ENCODE results near the gene LGALS8.
"Not testable (repeated sequence)": the region's sequence is repeated elsewhere in the genome, so short reads cannot be mapped to it uniquely, and the experiment has no call there.

LGALS8 gene

DNA sequence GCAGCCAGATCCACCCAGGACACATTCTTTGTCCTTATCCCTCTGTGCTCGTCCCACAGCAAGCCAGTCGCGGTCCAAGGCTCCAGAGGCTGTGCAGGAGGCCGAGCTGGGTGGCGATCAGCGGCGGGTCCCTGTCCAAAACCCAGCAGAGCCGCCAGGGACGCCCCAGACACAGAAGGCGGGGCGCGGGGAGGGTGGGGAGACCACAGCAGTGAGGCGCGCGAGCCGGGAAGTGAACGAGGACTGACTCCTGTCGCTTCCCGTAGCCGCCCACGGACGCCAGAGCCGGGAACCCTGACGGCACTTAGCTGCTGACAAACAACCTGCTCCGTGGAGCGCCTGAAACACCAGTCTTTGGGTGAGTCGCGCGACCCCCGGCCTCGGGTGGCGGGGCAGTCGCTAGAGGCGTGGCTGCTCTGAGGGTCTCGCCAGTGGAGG lies at the start of gene LGALS8:
Gene LGALS8, plus strand, starts transcription at position 279 of the 438 bp plus-strand sequence. CDS start 2,089 bp downstream, outside the sequence.
- DNase-seq (ENCODE audit: low spot score in 2 of 2), result peak; percentile 62 to 73
- peaks cover 18% of the 10 kb centered on the region for H3K4me1 Mint-ChIP-seq
- ATAC-seq (replicated peaks; ENCODE audit: extremely low read depth, poor library complexity, severe bottlenecking), result peak; percentile 83

GRCh38 chr1:236476019-236476418 lies 47.8 kb upstream of the LGALS8 start:
- Mint-ChIP-seq H3K4me3 (no peak overlapping the region), H3K4me1 (no peaks in the 10 kb centered on the region), H3K27me3 (no peaks in the 10 kb centered on the region), H3K9me3 (no peaks in the 10 kb centered on the region), H3K27ac (ENCODE audit: low read depth) (no peak overlapping the region), H3K36me3 (ENCODE audit: insufficient read depth) (peaks cover 7% of the 10 kb centered on the region)
- ATAC-seq (replicated peaks; ENCODE audit: extremely low read depth, poor library complexity, severe bottlenecking) (no peak), DNase-seq (ENCODE audit: low spot score in 2 of 2) (no peak)

More for the DNA sequence above, at the start of gene LGALS8:
- H3K27me3 Mint-ChIP-seq, result no peaks in the 10 kb centered on the region
- H3K9me3 Mint-ChIP-seq, result no peaks in the 10 kb centered on the region
- H3K27ac Mint-ChIP-seq (ENCODE audit: low read depth), result peak within 1 kb of the TSS; percentile 98
- peaks cover 34% of the 10 kb centered on the region for H3K36me3 Mint-ChIP-seq (ENCODE audit: insufficient read depth)
- H3K4me3 Mint-ChIP-seq, result peak within 1 kb of the TSS; percentile 98

DNA sequence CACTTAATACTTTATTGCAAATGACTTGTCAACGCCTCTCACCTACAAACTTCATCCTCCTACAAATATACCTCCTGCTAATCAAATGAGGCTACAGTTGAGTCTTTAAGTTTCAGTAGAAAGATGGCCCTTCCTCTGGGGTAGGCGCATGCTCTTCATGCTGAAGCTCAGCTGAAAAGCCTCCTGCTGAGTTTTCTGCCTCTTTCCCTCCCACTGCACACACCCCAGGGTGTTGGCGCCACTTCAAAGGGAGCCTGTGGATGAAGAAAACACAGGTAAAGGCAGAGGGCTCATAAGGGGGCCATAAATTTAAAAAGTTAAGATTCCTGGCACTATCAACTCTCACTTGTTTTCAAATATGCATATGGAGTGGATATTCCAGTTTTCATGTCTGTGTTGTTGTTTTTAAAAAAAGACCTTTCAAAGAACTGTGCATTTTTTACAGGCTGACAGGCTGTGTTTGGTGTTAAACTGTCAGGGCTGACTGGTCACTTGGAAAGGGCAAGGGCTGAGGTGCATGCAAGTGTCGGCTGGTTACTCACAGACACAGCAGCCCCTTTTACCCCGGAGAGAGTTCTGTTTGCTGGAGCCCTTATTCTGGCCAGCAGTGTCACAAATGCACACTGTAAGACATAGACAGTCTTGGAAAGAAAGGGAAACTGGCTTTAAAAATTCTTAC lies 42.9 kb upstream of the LGALS8 start:
- no peak for ATAC-seq (replicated peaks; ENCODE audit: extremely low read depth, poor library complexity, severe bottlenecking)
- Mint-ChIP-seq H3K4me1 (no peaks in the 10 kb centered on the region), H3K9me3 (no peaks in the 10 kb centered on the region), H3K27me3 (no peaks in the 10 kb centered on the region), H3K27ac (ENCODE audit: low read depth) (no peak overlapping the region), H3K36me3 (ENCODE audit: insufficient read depth) (peaks cover 11% of the 10 kb centered on the region), H3K4me3 (no peak overlapping the region)
- no peak for DNase-seq (ENCODE audit: low spot score in 2 of 2)

DNA sequence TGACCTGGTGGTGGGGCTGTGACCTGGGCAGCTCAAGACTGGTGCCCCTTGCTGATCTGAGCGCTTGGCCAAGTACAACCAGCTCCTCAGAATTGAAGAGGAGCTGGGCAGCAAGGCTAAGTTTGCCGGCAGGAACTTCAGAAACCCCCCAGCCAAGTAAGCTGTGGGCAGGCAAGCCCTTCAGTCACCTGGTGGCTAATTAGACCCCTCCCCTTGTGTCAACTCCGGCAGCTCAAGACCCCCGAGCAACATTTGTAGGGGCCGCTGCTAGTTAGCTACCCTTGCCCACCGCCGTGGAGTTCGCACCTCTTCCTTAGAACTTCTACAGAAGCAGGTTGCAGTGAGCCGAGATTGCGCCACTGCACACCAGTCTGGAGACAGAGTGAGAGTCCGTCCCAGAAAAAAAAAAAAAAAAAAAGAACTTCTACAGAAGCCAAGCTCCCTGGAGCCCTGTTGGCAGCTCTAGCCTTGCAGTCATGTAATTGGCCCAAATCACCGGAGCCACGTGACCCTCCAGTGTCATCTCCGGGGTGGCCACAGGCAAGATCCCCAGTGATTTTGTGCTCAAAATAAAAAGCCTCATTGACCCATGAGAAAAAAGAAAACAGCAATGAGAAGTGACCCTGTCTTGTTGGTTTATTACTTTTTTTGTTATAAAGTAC lies 39.3 kb upstream of the LGALS8 start:
- Mint-ChIP-seq H3K4me3 (no peak overlapping the region), H3K27me3 (no peaks in the 10 kb centered on the region), H3K36me3 (ENCODE audit: insufficient read depth) (peaks cover 8% of the 10 kb centered on the region), H3K9me3 (no peaks in the 10 kb centered on the region), H3K27ac (ENCODE audit: low read depth) (no peak overlapping the region), H3K4me1 (no peaks in the 10 kb centered on the region)
- no peak for DNase-seq (ENCODE audit: low spot score in 2 of 2)
- ATAC-seq (replicated peaks; ENCODE audit: extremely low read depth, poor library complexity, severe bottlenecking), result no peak

DNA sequence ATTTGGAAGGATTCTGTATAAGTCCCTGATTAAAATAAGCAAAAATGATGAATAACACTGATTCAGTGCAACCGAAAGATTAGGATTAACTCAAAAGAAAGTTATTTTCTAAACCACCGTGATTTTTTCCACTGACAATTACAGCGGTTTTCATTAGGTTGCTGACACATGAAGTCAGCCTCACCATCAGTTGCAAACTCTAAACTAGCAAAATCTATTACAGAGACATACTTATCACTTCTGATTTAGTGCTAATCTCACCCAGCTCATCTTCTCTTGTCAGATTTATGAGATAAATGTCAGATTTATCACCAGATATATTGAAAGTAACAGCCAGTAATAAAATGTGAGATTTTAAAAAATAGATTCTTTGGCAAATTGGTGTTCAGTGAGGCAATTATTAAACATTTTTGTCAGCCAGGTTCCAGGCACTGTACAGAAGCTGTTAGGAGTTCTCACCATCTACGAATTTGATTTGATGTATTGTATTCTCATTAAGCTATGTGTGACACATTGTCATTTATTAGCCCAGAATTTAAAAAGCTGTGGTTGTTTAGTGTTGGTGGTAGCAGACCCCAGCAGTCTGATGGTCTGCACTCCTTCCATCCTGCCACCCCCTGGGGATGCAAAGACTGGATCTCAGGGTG lies 37.3 kb upstream of the LGALS8 start:
- H3K27ac Mint-ChIP-seq (ENCODE audit: low read depth), result no peak overlapping the region
- no peaks in the 10 kb centered on the region for H3K9me3 Mint-ChIP-seq
- no peak overlapping the region for H3K4me3 Mint-ChIP-seq
- DNase-seq (ENCODE audit: low spot score in 2 of 2), result no peak
- no peak for ATAC-seq (replicated peaks; ENCODE audit: extremely low read depth, poor library complexity, severe bottlenecking)
- H3K4me1 Mint-ChIP-seq, result peaks cover 2% of the 10 kb centered on the region
- peaks cover 5% of the 10 kb centered on the region for H3K27me3 Mint-ChIP-seq
- peaks cover 5% of the 10 kb centered on the region for H3K36me3 Mint-ChIP-seq (ENCODE audit: insufficient read depth)

GRCh38 chr1:236489161-236489560 lies 34.6 kb upstream of the LGALS8 start:
- DNase-seq (ENCODE audit: low spot score in 2 of 2); H3K36me3 Mint-ChIP-seq (ENCODE audit: insufficient read depth); ATAC-seq (replicated peaks; ENCODE audit: extremely low read depth, poor library complexity, severe bottlenecking); H3K27ac Mint-ChIP-seq (ENCODE audit: low read depth); H3K9me3 Mint-ChIP-seq; H3K4me1 Mint-ChIP-seq; H3K4me3 Mint-ChIP-seq: not testable (repeated sequence)
- H3K27me3 Mint-ChIP-seq, result peaks cover 16% of the 10 kb centered on the region

- no peak for DNase-seq (ENCODE audit: low spot score in 2 of 2)
- Mint-ChIP-seq H3K4me1 (peaks cover 5% of the 10 kb centered on the region), H3K27ac (ENCODE audit: low read depth) (no peak overlapping the region), H3K36me3 (ENCODE audit: insufficient read depth) (peaks cover 1% of the 10 kb centered on the region), H3K27me3 (peaks cover 16% of the 10 kb centered on the region), H3K4me3 (no peak overlapping the region), H3K9me3 (no peaks in the 10 kb centered on the region)
- ATAC-seq (replicated peaks; ENCODE audit: extremely low read depth, poor library complexity, severe bottlenecking), result peak; percentile 36
Measured at GRCh38 chr1:236489710-236490377, 33.9 kb upstream of the LGALS8 start.

GRCh38 chr1:236491469-236492136 lies 32.2 kb upstream of the LGALS8 start:
- Mint-ChIP-seq H3K27me3 (peaks cover 25% of the 10 kb centered on the region), H3K4me3 (no peak overlapping the region), H3K4me1 (peaks cover 5% of the 10 kb centered on the region), H3K9me3 (no peaks in the 10 kb centered on the region), H3K27ac (ENCODE audit: low read depth) (no peak overlapping the region), H3K36me3 (ENCODE audit: insufficient read depth) (peaks cover 1% of the 10 kb centered on the region)
- DNase-seq (ENCODE audit: low spot score in 2 of 2), result no peak
- ATAC-seq (replicated peaks; ENCODE audit: extremely low read depth, poor library complexity, severe bottlenecking), result no peak

DNA sequence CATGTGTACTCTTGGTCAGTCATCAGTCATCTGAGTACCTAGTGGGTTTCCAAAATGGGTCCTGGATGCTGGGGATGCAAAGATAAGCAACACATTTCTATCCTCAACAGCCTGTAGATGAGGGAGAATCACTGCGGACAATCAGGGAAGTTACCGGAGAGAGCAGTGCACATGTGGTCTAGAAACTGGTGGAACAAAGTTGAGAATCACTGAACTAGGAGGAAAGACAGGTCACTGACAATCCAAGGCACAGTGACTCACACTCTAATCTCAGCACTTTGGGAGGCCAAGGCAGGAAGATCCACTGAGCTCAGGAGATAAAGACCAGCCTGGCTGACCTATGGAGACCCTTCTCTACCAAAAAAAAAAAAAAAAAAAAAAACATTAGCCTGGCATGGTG lies 31.4 kb upstream of the LGALS8 start:
- Mint-ChIP-seq H3K27ac (ENCODE audit: low read depth) (no peak overlapping the region), H3K27me3 (peaks cover 26% of the 10 kb centered on the region)

GRCh38 chr1:236494082-236494481 lies 29.7 kb upstream of the LGALS8 start:
- Mint-ChIP-seq H3K36me3 (ENCODE audit: insufficient read depth) (peaks cover 1% of the 10 kb centered on the region), H3K27ac (ENCODE audit: low read depth) (no peak overlapping the region), H3K27me3 (peaks cover 35% of the 10 kb centered on the region), H3K9me3 (no peaks in the 10 kb centered on the region), H3K4me1 (peaks cover 5% of the 10 kb centered on the region), H3K4me3 (no peak overlapping the region)
- no peak for ATAC-seq (replicated peaks; ENCODE audit: extremely low read depth, poor library complexity, severe bottlenecking)
- no peak for DNase-seq (ENCODE audit: low spot score in 2 of 2)

More for the DNA sequence above, 31.4 kb upstream of the LGALS8 start:
- no peaks in the 10 kb centered on the region for H3K9me3 Mint-ChIP-seq
- H3K4me3 Mint-ChIP-seq, result no peak overlapping the region
- DNase-seq (ENCODE audit: low spot score in 2 of 2), result no peak
- H3K4me1 Mint-ChIP-seq, result peaks cover 5% of the 10 kb centered on the region
- H3K36me3 Mint-ChIP-seq (ENCODE audit: insufficient read depth), result peaks cover 1% of the 10 kb centered on the region
- no peak for ATAC-seq (replicated peaks; ENCODE audit: extremely low read depth, poor library complexity, severe bottlenecking)

DNA sequence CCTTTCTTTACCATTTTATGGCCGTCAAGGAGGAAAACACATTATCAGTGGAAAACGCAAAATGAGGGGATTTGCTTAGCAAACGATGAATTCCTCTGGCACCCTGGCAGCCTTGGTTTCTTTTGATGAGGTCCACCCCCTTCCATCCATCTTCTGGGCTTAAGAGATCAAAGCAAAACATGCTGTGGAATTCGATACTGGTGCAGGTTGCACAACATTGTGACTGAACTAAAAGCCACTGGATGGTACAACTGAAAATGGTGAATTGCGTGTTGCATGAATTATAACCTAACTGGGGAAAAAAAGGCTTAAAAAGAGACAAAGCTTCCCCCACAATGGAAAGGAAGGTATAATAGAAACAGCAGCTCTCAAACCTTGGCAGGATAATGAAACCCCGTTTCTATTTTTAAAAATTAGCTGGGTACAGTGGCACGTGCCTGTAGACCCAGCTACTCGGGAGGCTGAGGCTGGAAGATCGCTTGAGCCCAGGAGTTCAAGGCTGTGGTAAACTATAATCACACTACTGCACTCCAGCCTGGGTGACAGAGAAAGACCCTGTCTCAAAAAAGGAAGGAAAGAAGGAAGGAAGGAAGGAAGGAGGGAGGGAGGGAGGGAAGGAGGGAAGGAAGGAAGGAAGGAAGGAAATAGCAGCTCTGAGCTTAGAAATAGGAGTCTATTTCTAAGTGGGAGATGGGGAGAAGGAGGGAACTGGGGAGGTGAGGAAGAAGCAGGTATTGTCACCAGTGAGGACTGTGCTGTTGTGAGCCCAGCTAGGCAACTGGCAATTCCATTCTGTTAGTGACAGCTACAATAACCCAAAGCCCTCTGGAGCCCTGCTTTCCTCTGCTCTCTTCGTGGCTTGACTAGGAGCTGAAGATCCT lies 29.0 kb upstream of the LGALS8 start:
- ATAC-seq (replicated peaks; ENCODE audit: extremely low read depth, poor library complexity, severe bottlenecking) (no peak), DNase-seq (ENCODE audit: low spot score in 2 of 2) (no peak)
- H3K36me3 Mint-ChIP-seq (ENCODE audit: insufficient read depth), result peaks cover 1% of the 10 kb centered on the region
- no peaks in the 10 kb centered on the region for H3K9me3 Mint-ChIP-seq
- H3K4me3 Mint-ChIP-seq, result no peak overlapping the region
- H3K27ac Mint-ChIP-seq (ENCODE audit: low read depth), result no peak overlapping the region
- H3K4me1 Mint-ChIP-seq, result peaks cover 5% of the 10 kb centered on the region
- H3K27me3 Mint-ChIP-seq, result peaks cover 35% of the 10 kb centered on the region

Measured in central memory CD8-positive, alpha-beta T cell (primary cell).